ENCODE measurements around the gene SFMBT1. TPM values are rescaled to one million over a fixed set of nuclear protein-coding genes. Genes with fewer than 3 reads are reported as not detected.

SFMBT1 gene
- total RNA-seq, 1 donor: 7.5 TPM

GRCh38 chr3:52967398-52967797 is 78.5 kb downstream of the SFMBT1 start:
- H3K4me3 ChIP-seq (ENCODE audit: low read depth, low read length): no peak overlapping the region
- no peak for TF ChIP-seq CTCF (IDR thresholded peaks at IDR 0.05; ENCODE audit: insufficient read depth, low read length)
- DNase-seq (ENCODE audit: low read depth): no peak

GRCh38 chr3:52962160-52962559 is 83.7 kb downstream of the SFMBT1 start:
- TF ChIP-seq CTCF (IDR thresholded peaks at IDR 0.05; ENCODE audit: insufficient read depth, low read length): no peak
- no peak for DNase-seq (ENCODE audit: low read depth)
- no peak overlapping the region for H3K4me3 ChIP-seq (ENCODE audit: low read depth, low read length)

GRCh38 chr3:52959773-52960172 is 86.1 kb downstream of the SFMBT1 start:
- no peak overlapping the region for H3K4me3 ChIP-seq (ENCODE audit: low read depth, low read length)
- no peak for DNase-seq (ENCODE audit: low read depth)
- no peak for TF ChIP-seq CTCF (IDR thresholded peaks at IDR 0.05; ENCODE audit: insufficient read depth, low read length)

DNA sequence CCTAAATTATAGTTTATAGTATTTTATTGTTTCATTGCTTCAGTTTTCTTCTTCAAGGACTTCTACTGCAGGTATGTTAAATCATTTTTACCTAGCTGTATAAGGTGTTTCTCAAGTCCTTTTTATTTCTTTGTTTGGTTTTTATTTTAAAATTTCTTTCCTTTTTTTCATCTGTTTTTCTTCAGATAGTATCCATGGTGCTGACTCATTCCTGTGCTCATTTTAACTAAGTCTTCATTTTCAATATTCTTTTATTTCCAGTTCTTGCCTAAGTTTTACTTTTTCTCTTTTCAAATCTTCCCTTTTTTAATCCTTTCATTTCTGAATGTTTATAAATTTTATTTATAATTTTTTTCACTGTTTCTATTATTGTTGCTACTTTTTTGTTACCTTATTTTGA is 106.3 kb downstream of the SFMBT1 start:
- no peak overlapping the region for H3K4me3 ChIP-seq (ENCODE audit: low read depth, low read length)
- TF ChIP-seq CTCF (IDR thresholded peaks at IDR 0.05; ENCODE audit: insufficient read depth, low read length): no peak
- peak; percentile 16 for DNase-seq (ENCODE audit: low read depth)

- peak; percentile 85 for TF ChIP-seq CTCF (IDR thresholded peaks at IDR 0.05; ENCODE audit: insufficient read depth, low read length)
- H3K4me3 ChIP-seq (ENCODE audit: low read depth, low read length): no peak overlapping the region
- DNase-seq (ENCODE audit: low read depth): peak; percentile 74
These were observed 111.0 kb downstream of the SFMBT1 start for GRCh38 chr3:52934630-52935530.

DNA sequence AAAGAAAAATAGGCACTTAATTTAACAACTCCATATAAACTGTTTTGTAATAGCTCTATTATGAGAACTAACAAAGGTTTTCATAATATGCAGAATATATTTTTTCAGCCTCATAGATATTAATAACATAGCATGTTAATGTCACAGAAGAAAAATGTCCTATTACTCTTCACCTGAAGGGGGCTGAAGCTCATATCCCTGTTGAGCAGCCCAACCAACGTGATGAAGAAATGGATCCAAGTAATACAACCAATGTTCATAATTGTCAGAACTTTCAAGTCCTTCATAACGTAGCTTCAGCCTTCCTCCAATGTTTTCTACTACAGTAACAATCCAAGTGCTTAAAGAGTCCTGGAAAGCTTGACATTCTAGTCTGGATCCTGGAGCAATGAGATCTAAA is 114.0 kb downstream of the SFMBT1 start:
- H3K4me3 ChIP-seq (ENCODE audit: low read depth, low read length): no peak overlapping the region
- no peak for TF ChIP-seq CTCF (IDR thresholded peaks at IDR 0.05; ENCODE audit: insufficient read depth, low read length)
- DNase-seq (ENCODE audit: low read depth): no peak

Data from fibroblast of the aortic adventitia (primary cell).